NCI-H1694 (cell line): Measurements from ENCODE around the gene HLA-DPA1.
"Not testable (repeated sequence)": the region's sequence is repeated elsewhere in the genome, so short reads cannot be mapped to it uniquely, and the experiment has no call there.

ENCODE experiments used
- DNase-seq: peaks from one replicate; lab custom pipeline; 2025; lab: John Stamatoyannopoulos, UW

Gene HLA-DPA1

GRCh38 chr6:33064723-33065122, 8.7 kb downstream of the HLA-DPA1 start:
- no peak for DNase-seq

- DNase-seq: not testable (repeated sequence)
These were observed 10.0 kb downstream of the HLA-DPA1 start for GRCh38 chr6:33063435-33063834.

DNA sequence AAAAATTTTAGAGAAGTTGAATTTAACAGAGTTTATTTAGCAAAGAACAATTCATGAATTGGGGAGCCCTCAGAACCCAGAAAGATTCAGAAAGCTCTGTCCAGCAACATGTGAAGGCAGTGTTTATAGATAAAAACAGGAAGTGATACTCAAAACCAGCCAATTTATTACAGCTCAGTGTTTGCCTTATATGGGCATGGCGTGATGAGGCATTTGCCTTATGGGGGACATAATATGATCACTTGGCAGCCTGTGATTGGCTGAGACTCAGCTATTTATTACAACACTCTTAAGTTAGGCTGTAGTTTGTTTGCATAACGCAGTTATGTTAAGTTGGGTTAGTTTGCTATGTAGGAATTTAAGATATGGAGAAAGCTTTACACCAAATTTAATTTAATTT, 11.5 kb downstream of the HLA-DPA1 start:
- no peak for DNase-seq

GRCh38 chr6:33057222-33058150, 16.0 kb downstream of the HLA-DPA1 start:
- no peak for DNase-seq

DNA sequence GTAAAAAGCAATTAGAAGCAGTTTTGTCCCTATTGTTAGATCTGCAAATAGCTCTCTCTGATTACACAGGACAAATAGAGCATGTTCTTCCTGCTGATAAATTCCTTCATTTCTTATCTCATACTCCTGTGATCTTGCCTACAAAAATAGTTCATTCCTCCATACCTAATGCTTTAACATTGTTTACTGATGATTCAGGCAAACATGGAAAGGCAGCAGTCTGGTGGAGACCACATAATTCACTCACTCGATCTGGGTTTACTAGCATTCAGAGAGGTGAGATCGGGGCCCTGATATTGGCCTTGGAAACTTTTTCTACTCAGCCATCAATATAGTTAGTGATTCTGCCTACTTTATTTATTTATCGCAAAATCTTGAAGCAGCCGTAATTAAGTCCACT, 20.2 kb downstream of the HLA-DPA1 start:
- no peak for DNase-seq

DNA sequence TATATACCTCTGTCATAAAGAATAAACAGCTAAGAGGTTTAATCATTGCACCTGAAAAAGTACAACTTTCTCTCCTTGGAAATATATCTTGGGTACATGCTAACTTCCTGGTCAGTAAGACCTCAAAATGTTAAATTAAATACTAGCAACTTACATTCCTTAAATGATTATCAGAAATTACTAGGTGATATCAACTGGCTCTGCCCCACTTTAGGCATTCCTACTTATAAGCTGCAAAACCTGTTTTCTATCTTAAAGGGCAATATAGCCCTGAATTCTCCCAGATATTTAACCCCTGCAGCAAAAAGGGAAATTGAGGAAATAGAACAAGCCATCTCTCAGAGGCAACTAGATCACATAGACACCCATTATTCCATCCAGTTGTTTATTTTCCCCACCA, 20.8 kb downstream of the HLA-DPA1 start:
- no peak for DNase-seq

DNA sequence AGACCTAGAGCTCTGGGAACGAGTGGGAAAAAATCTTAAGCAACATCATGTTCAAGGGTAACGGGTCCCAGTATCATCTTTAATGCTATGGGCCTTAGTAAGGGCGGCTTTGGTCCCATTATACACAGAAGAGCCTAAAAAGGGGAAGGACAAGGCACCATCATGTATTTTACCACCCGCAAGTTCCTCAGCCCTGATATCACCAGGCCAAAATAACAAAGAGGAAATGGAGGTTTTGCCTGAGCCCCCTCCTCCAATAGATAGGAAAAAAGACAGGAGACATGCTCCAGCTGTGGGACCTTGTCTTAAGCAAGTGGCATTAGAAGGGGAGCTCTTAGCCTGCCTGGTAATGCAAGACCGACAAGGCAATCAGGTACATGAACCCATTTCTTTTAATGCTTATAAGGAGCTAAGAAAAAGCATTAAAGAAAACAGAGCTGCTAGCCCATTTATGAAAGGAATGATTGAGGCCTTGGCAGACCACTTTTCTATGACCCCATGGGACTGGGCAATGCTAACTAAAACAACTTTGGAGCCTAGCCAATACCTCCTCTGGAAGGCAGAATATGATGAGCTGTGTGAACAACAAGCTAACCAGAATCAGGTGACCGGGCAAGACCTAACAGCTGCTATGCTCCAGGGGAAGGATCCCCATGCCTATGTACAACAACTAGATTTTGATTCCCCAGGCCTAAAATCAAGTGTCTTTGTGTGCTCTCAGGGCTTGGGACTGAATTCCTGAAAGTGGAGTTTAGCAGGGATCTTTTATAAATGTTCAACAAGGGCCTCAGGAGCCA, 23.2 kb downstream of the HLA-DPA1 start:
- DNase-seq: no peak

GRCh38 chr6:33049323-33050013, 24.0 kb downstream of the HLA-DPA1 start:
- no peak for DNase-seq

DNA sequence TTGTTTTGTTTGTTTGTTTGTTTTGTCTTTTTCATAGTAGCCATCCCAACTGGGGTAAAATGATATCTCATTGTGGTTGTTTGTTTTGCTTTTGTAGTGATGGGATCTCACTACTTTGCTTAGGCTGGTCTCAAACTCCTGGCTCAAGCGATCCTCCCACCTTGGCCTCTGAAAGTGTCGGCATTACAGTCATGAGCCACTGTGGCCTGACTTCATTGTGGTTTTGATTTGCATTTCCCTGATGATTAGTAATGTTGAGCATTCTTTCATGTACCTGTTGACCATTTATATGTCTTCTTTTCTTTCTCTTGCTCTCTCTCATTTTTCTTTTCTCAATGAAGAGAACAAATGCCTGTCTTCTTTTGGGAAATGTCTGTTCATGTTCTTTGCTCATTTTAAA, 33.3 kb downstream of the HLA-DPA1 start:
- DNase-seq: no peak

DNA sequence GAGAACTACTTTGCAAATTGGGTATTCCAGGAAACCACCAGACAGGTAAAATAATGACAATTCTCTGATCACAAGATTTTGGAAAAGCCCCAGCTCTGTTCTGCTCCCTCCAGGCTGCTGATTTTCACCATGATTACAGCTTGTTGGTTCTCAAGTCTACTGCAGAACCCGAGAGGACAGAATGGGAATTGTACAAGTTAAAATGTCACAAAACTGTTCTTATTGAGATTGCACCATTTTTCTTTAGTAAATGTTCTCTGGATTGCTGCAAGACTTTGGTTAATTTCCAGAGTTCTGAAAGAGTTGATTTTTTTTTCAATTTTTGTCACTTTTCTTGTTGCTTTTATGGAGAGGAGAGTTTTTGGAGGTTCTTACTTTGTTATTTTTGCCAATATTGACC, 36.9 kb downstream of the HLA-DPA1 start:
- no peak for DNase-seq

- DNase-seq: no peak
These were observed 38.9 kb downstream of the HLA-DPA1 start for GRCh38 chr6:33034554-33034953.

- DNase-seq: no peak
These were observed 43.2 kb downstream of the HLA-DPA1 start for GRCh38 chr6:33030245-33030644.

DNA sequence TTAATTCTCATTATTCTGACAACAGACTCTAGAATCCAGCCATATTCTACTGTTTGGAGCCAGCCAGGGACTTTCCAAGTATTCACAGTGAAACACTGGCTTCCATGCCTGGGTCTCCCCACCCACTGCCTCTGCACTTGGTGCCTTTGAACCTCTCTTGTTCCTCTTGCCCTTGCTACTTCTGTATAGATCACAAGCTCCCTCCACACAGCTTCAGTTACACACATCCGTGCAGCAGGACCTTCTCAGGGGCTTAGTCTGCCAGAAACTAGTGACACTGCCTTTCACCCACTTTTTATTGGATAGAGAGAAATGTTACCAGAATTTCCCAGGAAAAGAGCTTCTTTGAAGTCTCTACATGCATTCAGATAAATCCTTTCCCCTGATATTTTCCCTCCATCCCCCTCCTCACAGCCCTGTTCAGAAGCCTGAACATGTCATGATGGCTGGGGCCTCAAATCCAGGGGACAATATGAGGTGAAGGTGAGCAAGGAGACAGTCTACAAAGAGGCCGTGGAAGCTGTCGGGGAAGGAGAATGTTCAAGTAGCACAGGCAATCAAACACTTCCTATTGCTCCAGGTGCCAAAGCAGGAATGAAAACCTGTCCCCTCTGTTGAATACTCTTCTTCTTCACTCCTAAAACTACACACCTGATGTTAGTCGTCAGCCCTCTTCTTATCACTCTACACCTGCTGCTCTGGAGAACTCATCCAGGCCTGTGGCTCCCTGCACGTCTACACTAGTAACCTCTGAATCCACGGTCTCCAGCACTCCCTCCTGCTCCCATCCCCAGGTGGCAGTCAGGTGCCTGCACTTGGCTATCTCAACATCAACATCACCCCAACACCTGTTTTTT, 43.9 kb downstream of the HLA-DPA1 start:
- DNase-seq: no peak

- no peak for DNase-seq
These were observed 45.1 kb downstream of the HLA-DPA1 start for GRCh38 chr6:33028220-33028849.

DNA sequence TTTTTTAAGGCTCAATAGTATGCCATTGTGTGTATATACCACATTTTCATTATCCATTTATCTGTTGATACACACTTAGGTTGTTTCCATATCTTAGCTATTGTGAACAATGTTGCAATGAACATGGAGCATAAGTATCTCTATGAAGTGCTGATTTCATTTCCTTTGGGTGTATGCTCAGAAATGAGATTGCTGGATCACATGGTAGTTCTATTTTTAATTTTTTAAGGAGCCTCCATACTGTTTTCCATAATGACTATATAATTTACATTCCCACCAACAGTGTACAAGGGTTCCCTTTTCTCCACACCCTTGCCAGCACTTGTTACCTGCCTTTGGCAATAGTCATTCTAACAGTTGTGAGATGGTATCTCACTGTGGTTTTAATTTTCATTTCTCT, 48.9 kb downstream of the HLA-DPA1 start:
- no peak for DNase-seq

DNA sequence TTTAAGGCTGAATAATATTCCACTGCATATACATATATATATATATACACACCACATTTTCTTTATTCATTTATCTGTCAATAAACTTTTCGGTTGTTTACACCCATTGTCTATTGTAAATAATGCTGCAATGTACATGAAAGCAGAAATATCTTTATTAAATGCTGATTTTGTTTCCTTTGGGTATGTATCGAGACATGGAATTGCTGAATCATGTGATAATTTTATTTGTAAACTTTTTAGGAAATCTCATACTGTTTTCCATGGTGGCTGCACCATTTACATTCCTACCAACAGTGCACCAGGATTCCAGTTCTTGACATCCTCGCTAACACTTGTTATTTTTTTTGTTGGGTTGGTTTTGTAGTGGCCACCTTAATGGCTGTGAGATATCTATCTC, 49.9 kb downstream of the HLA-DPA1 start:
- no peak for DNase-seq

- no peak for DNase-seq
These were observed 51.5 kb downstream of the HLA-DPA1 start for GRCh38 chr6:33021917-33022316.

DNA sequence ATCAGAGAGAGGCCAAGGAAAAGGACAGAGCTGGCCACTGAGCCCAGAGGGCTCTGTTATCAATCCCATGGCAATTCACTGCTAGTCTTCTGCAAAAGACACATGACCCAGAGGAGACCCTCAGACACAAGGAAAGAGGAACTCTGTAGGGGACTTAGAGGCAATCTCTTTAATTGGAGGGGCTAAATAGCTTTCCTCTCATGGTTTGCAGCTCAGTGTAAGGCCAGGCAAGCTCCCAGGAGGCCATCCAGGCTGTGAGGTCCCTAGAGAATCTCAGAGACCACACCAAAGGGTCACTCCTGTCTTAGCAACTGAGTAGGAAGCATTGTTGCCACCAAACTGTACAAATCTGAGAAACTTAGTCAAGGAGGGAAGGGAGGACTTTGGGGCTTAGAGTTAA, 54.1 kb downstream of the HLA-DPA1 start:
- DNase-seq: no peak

DNA sequence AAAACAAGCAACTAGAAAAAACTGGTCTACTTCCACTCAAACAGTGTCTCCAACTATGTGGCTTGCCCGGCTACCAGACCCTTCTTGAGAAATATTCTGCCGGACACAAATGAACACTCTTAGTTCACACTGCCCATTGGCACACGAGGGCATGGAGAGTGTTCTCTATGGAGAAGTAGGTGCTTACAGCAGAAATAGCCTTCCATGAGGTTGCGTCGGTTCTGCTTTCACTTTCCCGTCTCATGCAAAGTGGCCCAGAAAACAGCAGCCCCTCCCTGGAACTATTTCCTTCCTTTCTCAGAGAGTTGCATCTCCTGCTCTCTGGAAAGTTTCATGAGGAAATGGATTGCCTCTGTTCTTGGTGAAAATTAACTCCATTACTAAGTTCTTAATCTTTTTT, 54.5 kb downstream of the HLA-DPA1 start:
- no peak for DNase-seq

DNA sequence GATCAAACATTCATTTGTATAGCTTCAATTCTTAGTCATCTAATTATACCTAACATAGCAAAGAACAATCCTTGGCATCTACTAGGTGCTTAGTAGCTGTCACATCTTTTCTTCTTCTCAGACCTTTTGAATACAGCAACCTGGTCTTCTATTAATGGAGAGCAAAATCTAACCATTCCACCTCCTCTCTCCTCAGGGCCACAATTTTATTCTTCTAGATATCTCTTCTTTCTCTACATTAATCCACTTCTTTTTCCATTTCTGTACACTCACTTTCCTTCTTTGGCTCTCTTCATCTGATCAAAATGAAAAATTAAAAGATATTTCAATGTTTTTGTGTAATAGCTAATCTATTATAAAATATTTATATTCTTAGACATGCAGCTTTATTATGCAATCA, 55.0 kb downstream of the HLA-DPA1 start:
- no peak for DNase-seq

- DNase-seq: no peak
These were observed 55.6 kb downstream of the HLA-DPA1 start for GRCh38 chr6:33017694-33018353.
